Fibroblast of the aortic adventitia (primary cell): ENCODE results near the gene ADGRB3. TPM values are rescaled to one million over a fixed set of nuclear protein-coding genes. Genes with fewer than 3 reads are reported as not detected.

Experiments used
- DNase-seq: peaks from one replicate; pipeline ENCODE4 v3.0.0-alpha.2; 2010; ENCODE audit warnings: low read depth
- H3K4me3 ChIP-seq: 2 replicates; pipeline ENCODE4 v1.5.1; 2011; ENCODE audit warnings: low read depth, mild to moderate bottlenecking, control low read depth, low read length, moderate library complexity
- CTCF ChIP-seq: IDR thresholded peaks from 2 replicates; pipeline ENCODE4 v1.5.1; 2011; ENCODE audit warnings: mild to moderate bottlenecking, low read length, control low read depth, inconsistent platforms; ENCODE audit not compliant: insufficient read depth
- total RNA-seq: library from RNA; depleted of rRNA; stranded (reverse); fragments of >200 nt; gene quantifications from 2 replicates; pipeline ENCODE4 v1.2.3, GENCODE V29; 2012; ENCODE audit warnings: low replicate concordance

The ADGRB3 gene
- total RNA-seq, 1 donor: 1.4 TPM

GRCh38 chr6:69181964-69182363 lies 546.9 kb downstream of the ADGRB3 start:
- H3K4me3 ChIP-seq: no peak overlapping the region
- DNase-seq: no peak
- no peak for TF ChIP-seq CTCF

GRCh38 chr6:69185276-69185675 lies 550.2 kb downstream of the ADGRB3 start:
- DNase-seq: no peak
- no peak for TF ChIP-seq CTCF
- H3K4me3 ChIP-seq: no peak overlapping the region

- no peak for TF ChIP-seq CTCF
- DNase-seq: no peak
- no peak overlapping the region for H3K4me3 ChIP-seq
These were observed 567.7 kb downstream of the ADGRB3 start for GRCh38 chr6:69202768-69203167.

GRCh38 chr6:69216127-69216526 lies 581.0 kb downstream of the ADGRB3 start:
- TF ChIP-seq CTCF: no peak
- DNase-seq: no peak
- no peak overlapping the region for H3K4me3 ChIP-seq

GRCh38 chr6:69217343-69217742 lies 582.3 kb downstream of the ADGRB3 start:
- DNase-seq: no peak
- no peak for TF ChIP-seq CTCF
- H3K4me3 ChIP-seq: no peak overlapping the region

GRCh38 chr6:69220375-69220774 lies 585.3 kb downstream of the ADGRB3 start:
- TF ChIP-seq CTCF: no peak
- H3K4me3 ChIP-seq: no peak overlapping the region
- no peak for DNase-seq

GRCh38 chr6:69232008-69232407 lies 596.9 kb downstream of the ADGRB3 start:
- H3K4me3 ChIP-seq: no peak overlapping the region
- no peak for TF ChIP-seq CTCF
- DNase-seq: no peak
